Daoy (cell line): Measurements from ENCODE around the gene EPYC. TPM values are rescaled to one million over a fixed set of nuclear protein-coding genes. Genes with fewer than 3 reads are reported as not detected.

ENCODE experiments used
- DNase-seq: peaks from one replicate; pipeline ENCODE4 v3.0.0-alpha.2; 2015; ENCODE audit warnings: low read depth
- total RNA-seq: library from RNA; depleted of rRNA; stranded (reverse); fragments of >200 nt; shearing (Covaris generic); gene quantifications from 2 replicates; pipeline ENCODE4 v1.2.3, GENCODE V29; 2014; rRNA removed

Gene EPYC
- not detected in 2 replicates for total RNA-seq

GRCh38 chr12:91004872-91005271 is at the start of gene EPYC:
EPYC (minus strand) TSS chr12:91004972; CDS start chr12:91002565, 2,407 bp downstream.
- no peak for DNase-seq

GRCh38 chr12:91053951-91054715 is 49.4 kb upstream of the EPYC start:
- DNase-seq, result peak; percentile 2

- DNase-seq, result no peak
Measured at GRCh38 chr12:91052026-91052425, 47.3 kb upstream of the EPYC start.

- no peak for DNase-seq
Measured at GRCh38 chr12:91044586-91044985, 39.8 kb upstream of the EPYC start.

- no peak for DNase-seq
Measured at GRCh38 chr12:91043408-91043807, 38.6 kb upstream of the EPYC start.

GRCh38 chr12:91040096-91040755 is 35.5 kb upstream of the EPYC start:
- DNase-seq, result no peak

GRCh38 chr12:91037276-91037675 is 32.5 kb upstream of the EPYC start:
- no peak for DNase-seq

- no peak for DNase-seq
Measured at GRCh38 chr12:91033251-91033650, 28.5 kb upstream of the EPYC start.

- peak; percentile 47 for DNase-seq
Measured at GRCh38 chr12:91023326-91024004, 18.7 kb upstream of the EPYC start.

GRCh38 chr12:91021076-91021475 is 16.3 kb upstream of the EPYC start:
- no peak for DNase-seq

- DNase-seq, result no peak
Measured at GRCh38 chr12:91019455-91019854, 14.7 kb upstream of the EPYC start.

- DNase-seq, result no peak
Measured at GRCh38 chr12:91017511-91018263, 12.9 kb upstream of the EPYC start.

GRCh38 chr12:91017043-91017442 is 12.3 kb upstream of the EPYC start:
- no peak for DNase-seq

GRCh38 chr12:91009319-91009950 is 4.7 kb upstream of the EPYC start:
- DNase-seq, result peak; percentile 8

GRCh38 chr12:91007531-91008290 is 2.9 kb upstream of the EPYC start:
- no peak for DNase-seq

GRCh38 chr12:91003737-91004136 is 1.0 kb downstream of the EPYC start:
- DNase-seq, result no peak

GRCh38 chr12:91001306-91001705 is 3.5 kb downstream of the EPYC start:
- no peak for DNase-seq

GRCh38 chr12:90999966-91000365 is 4.8 kb downstream of the EPYC start:
- no peak for DNase-seq

GRCh38 chr12:90999527-90999926 is 5.2 kb downstream of the EPYC start:
- no peak for DNase-seq

GRCh38 chr12:90995010-90995409 is 9.8 kb downstream of the EPYC start:
- no peak for DNase-seq
